CD4-positive, alpha-beta T cell treated with Interleukin-15 for 1 hour (primary cell): ENCODE measurements around the gene TBC1D2B.
A peak's percentile ranks its signal among the peaks of the same experiment; 100 is the strongest.

Experiments
- DNase-seq: peaks from one replicate; pipeline ENCODE4 v3.0.0-alpha.2; 2020

TBC1D2B gene

DNA sequence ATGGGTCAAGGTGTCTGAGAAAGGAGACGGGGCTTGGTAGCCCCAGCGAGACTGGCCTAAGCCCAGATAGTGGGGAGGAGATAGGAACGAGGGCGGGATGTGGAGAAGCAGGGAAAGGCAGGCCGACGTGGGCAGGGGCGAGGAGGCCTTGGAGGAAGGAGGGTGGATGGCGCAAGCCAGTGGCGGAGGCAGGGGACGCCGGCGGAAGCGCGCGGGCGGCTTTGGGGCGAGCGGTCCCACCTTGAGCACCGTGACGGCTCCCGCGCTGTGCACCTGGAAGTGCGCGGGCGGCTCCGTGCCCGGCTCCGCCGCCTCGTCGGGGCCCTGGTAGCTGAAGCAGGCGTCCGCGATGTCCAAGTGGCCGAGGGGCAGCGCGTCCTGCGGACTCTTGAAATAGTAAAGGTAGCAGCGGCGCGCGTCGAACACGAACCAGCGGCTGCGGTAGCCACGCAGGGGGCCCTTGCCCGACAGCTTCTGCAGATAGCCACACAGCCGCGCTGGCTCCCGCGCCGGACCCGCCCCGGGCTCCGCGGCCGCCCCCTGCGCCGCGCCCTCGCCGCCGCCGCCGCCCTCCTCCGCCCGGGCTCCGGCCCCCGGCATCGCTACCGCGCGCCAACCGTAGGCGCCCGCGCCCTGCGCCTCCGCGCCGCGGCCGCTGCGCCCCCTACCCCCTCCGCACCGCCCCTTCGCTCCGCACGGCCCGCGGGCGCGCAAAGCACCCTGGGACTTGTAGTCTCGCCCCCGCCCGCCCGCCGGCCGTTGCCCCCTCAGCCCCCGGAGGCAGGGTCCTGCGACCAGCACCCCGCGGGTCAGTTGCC lies at the start of gene TBC1D2B:
TSS of gene TBC1D2B (minus strand) at position 659 of the 818 bp plus-strand sequence. CDS start at position 600, 59 bp downstream.
- DNase-seq = peak; percentile 55

DNA sequence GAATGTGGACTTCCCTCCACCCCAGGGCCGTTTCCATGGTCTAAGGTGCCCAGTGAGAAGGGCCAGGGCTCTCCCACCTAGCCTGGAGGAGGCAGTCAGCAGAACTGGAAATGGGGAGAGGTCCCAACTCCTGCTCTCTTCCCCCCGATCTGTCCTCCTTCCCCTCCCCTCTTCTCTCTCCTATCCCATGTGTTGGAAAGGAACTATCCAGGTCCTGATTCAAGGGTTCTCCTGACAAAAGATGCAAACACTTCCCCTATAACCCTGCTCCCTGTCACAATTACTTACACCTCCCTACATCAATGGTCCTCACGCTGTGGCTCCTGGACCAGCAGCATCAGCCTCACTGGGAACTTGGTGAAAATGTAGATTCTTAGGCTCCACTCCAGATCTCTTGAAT lies 47.8 kb upstream of the TBC1D2B start:
- no peak for DNase-seq

DNA sequence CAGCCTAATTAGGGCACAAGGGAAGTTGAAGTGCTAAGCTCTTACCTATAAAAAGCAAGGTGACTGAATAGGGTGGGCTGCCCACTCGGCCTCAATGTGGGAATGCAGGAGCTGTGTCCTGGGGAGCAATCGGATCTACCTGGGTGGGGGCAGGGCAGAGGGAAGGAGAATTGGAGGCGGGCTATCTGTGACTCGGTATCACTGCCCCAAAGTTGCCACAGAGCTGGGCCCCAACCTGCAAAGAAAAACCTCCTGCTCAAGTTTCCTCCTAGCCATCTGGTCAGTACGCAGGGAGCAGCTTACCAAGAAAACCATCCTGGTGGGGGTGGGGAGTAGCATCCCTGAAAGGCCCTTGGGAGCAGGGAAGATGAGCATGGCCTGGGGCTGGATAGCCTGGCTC lies 43.0 kb upstream of the TBC1D2B start:
- no peak for DNase-seq

DNA sequence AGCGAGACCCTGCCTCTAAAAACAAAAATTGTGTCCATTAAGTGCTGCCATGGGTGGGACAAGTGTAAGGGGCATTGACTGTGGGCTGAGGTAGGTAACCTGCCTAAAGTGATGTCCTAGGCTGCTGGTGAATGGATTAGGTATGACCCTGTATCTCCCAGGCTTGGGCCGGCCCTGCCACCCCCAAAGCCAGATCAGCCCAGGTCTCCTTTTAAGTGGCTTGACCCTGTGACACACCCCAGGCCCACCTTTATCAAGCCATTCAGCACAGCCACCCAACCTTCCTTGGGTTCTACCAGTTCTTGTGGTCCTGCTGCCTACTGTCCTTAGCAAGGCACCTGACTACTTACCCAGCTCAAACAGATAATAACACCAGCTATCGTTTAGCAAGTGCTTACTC lies 35.0 kb upstream of the TBC1D2B start:
- no peak for DNase-seq

DNA sequence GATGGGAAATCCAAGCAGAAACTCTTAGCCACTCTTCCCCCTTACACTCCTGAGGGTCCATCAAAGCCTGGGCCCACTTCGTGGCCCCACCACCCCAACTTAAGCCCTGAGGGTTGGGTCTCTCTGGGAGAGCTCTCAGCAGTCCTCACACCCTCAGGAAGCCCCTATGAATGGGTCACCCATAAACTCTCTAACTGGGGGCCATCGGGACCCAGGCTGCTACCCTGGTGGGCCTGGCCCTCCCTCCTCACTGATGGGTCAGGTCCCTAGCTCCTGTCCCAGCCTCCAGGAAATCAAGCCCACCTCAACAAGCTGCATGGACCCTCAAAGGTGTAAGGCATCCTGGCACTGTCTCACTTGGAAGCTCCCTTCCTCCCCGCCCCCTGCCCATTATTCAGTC lies 34.3 kb upstream of the TBC1D2B start:
- DNase-seq = no peak

DNA sequence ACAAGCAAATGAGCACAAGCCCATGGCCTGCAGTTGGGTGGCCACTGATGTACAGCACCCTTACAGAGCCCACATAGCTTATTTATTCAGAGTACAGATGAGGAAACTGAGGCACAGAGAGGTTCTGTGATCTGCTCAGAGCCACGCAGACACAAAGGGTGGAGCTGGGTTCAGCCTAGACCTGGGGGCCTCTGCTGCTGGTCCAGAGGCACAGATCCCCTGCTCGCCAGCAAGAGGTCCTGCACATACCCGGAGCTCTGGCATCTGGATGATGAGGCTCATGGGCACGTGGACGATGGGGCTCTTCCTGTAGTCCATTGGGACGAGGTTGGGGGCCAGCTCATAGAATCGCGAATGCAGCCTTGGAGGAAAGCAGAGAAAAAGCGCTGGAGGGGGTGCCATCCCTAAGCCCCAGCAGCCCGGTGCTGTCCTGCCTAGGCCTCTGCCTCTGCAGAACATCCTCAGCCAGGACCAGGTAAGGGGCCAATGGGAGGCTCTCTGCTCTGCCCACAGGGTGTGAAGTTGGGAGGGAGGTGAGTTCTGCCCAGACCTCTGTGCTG lies 33.5 kb upstream of the TBC1D2B start:
- DNase-seq = no peak

DNA sequence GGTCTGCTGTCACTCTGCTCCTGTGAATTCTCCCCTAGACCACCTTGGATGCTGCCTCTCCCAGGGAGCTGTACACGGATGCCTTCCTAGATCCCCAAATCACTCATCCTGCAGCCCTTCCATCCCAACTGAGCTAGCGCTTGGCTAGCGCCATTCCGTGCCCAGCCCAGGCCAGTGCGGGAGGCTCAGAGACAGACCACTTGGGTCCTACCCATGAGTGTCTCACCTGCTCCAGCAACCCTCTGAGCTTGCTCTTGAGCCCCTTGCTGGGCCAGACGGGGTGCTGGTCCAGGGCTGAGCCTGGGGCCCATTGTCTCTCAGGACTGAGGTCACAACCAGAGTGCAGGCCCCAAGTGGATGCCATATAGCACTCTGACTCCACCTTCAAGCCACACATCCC lies 32.6 kb upstream of the TBC1D2B start:
- no peak for DNase-seq

DNA sequence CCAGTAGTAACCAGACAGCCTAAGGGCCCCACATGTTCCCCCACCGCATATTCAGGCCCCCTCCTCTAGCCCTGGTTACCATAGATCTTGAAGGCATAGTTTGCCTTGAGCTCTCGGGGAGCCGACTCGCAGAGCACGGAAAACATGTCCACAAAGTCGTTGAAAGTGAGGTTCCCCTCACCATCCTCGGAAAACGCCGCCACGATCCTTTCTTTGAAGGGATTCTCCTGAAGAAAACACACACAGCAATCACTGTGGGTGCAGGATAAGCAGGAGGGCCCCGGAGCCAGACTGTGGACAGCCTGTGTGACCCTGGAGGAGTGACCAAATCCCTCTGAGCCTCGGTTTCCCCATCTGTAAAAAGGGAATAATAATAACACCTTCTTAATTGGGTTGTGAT lies 31.6 kb upstream of the TBC1D2B start:
- no peak for DNase-seq

DNA sequence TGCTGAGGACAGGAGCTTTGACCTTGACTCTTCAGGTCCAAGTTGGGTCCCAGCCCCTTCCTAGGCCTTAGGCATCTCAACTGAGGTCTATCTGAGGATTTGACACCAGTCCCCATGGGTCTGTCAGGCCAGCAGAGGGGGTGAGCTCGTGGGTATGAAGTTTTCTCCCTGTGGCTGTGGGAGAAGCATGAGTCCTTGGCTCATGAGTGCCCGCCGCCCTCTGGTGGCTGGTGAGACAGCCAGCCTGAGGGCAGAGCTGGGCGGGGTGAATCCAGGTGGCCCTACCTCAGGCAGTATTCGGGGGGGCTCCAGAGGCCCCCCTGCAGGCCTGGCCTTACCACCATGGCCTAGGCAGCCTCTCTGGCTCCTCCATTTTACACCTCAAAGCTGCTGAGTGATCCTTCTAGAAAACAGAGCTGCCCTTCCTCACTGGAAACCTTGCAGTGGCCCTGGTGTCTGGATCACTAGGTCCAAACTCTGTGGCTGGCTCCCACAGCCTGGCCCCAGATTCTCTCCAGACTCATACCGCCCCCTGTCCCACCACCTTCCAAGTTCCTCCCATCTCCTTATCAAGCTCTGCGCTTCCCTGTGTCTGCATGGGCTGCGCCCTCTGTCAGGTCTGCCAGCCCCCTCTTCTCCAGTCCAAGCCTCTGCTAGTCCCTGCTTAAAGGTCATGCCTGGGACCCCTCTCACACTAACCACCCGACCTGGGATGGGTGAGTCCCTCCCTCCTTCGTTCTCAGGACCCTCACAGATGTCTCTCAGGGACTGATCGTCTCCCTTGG lies 31.0 kb upstream of the TBC1D2B start:
- DNase-seq = peak; percentile 85

DNA sequence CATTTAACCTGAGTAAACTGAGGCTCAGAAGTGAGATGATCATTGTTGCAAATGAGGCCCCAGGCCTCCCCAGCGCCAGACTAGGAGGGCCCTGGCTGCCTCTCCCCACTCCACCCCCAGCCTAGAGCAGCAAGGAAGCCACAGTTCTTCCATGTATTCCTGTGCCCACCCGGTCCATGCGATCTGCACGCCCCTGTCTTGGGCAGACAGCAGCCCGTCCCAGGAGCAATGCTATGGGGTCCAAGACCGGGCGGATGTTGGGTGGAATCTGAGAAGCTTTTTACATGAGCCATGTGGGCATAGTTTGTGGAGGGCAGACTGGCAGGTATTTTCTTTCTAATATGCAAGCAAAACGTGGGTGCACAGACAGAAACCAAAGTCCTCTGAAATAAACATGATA lies 30.0 kb upstream of the TBC1D2B start:
- no peak for DNase-seq

DNA sequence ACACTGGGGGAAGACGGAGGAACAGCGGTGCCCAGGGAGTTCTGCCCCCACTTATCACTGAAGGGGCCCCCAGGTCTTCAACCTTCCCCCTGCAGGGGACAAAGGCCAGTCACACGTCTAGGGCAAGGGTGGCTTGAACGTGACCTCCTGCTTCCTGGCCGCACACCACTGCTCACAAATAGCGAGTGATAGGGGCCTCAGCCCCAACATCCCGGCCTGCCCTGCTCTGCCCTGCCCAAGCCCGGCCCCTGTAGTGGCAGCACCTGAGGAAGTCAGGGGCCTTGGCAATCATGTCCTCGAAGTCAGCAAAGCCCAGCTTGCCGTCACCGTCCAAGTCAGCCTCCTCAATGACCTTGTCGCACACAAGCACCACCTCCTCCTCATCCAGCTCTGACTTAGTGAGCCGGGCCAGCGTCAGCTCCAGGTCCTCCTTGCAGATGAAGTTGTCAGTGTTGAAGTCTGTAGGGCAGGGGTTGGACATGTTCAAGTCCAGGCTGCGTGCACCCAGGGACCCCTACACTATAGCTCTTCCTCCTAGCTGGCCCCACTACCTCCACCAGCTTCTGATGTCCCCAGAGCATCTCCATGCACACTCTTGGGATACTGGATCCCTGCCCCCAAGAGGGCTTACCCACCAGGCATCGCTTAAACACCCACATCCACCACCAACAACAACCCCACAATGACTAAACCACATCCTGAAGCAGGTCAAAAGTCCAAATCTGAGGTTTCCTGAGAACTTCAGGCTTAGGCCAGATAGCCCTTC lies 28.1 kb upstream of the TBC1D2B start:
- DNase-seq = no peak

DNA sequence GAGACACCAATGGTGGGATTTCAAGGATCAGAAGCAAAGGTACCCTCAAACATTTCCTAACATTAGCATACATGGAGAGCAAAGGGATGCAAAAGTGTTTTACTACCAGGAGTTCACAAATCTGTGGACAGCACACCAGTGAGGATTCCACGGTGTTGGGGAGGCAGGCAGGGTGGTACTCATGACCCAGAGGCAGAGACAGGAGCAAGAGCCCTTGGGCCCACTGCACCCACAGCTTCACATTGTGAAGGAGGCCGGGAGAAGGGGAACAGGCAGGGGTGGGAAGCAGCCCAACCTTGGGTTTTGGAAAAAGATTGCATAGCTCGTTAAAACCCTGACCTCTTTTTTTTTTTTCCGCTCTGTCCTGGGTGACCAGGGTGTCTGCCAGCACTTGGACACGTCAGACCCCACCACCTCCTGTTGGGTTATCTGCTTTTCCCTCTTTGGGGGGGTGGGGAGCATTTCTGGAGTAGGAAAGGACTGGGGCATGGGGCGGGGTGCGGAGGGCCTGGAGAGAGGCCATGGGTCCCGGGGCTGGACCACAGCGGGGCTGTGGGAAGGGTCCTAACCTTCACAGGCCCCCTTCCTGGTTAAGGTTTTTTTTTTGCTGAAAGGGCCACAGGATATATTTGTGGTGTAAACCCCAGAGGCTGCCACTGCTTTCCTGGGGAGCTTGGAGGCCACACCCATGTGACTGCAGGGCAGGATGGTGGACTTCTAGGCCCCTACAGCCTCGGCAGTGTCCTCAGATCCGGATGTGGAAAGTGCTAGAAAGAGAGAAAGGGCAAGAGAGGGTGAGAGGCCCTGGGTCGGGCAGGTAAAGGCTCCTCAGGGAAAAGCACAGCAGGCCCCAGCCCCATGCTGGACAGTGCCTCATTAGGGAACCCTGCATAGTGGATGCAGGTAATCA lies 27.3 kb upstream of the TBC1D2B start:
- no peak for DNase-seq

DNA sequence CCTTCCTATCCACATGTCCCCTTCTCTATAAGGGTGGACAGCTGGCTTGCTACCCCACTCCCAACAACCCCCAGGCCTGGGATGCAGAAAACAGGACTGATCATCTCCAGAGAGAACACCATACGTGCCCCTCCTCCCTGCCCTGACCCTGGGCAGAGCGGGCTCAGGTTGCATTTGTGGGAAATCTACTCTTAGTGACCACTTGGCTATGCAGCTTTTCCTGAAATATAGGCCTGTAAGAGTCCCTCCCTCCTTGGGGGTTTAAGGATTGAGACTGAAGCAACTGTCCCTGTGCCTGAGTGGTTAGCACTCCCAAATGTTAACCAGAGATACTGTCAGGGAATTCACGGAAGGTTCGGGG lies 26.6 kb upstream of the TBC1D2B start:
- DNase-seq = no peak

DNA sequence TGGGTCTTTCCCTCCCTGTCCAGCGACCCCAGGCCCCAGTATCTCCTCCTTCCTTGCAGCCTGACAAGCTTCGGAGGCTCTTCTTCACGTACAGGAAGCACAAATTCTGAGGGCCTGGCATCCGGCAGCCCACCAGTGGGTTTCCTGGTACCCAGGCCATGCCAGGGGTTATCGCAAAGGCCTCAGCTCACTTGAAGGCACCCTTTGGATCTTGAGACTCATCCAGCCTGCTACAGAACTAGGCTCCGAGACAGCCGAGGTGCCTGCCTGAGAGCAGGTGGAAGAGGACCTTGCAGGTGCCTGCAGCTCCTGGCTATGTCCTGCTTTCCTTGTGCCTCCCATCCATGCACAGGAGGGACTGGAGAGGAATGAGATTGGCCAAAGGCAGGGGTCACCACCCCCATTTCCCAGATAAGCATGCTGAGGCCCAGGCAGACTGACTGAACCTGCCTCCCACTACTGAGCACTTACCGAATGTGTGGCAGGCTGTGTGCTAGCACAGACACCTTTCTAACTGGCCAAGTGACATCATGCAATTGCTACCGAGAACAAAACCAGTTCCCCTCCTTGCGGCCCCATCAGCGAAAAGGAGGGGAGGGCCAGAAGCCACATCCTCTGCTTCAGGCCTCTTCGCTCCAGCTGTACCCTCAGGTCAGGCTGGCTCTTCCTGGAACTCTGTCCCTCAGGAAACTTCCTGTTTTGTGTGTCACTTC lies 26.1 kb upstream of the TBC1D2B start:
- peak; percentile 49 for DNase-seq

DNA sequence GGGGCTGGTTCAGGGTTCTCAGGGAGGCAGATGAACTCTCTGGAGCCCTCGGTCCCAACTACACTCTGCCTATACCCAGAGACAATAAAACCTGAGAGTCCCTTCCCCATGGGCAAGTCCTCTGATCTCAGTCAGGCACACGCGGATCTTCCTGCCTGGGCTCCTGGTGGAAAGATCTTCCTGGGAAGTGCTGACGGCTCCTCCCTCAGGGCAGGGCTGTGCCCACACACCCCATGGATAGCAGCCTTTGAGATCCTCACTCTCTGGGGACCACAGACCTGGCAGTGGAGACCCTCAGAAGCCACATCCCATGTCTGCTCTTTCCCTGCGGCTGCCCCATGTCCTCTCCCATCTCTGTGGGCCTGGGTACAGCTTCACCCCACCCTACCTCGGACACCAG lies 25.2 kb upstream of the TBC1D2B start:
- no peak for DNase-seq

DNA sequence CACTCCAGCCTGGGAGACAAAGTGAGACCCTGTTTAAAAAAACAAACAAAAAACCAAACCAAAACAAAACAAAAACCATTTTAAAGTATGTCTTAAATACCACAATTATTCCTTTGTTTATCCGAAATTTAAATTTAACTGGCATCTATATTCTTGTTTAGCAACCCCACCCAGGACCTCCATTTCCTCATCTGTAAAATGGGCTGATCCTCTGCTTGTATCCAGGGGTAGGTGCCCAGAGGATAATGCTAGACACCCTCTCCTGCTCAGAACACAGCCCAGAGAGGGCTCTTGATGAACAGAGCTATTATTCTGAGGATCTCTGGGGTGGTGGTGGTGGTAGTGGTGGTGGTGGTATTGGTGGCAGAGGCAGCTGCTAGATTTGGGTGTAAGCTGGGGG lies 24.7 kb upstream of the TBC1D2B start:
- DNase-seq = no peak

DNA sequence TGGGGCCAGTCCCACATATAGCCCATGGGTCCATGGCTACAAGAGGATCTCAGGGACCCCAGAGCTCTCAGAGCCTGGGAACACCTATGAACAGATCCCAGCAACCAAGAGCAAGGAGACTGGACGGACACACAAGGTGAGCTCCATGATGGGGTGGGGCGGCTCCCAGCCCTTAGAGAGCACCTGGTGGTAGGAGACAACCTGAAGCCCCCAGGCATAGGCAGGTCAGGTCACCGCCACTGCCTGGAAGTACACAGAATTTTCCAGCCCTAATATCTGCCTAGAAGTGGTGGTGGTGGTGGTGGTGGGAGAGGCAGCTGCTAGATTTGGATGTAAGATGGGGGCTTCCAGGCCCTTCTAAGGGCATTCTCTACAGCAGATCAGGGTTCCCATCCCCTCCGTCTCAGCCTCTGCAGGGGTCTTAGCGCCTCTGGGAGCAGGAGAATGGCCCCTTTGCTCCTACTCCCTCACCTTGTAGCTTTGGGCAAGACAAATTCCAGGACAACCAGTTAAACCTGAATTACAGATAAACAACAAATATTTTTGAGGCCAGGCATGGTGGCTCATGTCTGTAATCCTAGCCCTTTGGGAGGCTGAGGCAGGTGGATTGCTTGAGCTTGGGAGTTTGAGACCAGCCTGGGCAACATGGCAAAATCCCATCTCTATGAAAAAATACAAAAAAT lies 24.1 kb upstream of the TBC1D2B start:
- no peak for DNase-seq

DNA sequence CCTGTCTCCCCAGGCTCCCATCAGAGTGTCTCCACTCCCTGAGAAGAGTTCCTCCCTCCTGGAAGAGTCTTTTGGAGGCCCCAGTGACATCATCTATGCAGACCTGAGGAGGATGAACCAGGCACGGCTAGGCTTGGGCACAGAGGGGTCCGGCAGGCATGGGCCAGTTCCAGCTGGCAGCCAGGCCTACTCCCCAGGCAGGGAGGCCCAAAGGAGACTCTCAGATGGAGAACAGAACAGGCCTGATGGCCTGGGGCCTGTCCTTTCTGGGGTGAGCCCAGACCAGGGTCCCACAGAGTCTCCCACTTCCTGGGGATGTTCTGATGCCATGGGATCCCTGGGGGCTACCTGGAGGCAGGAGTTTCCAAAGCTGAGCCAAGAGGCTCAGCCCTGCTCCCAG lies 23.4 kb upstream of the TBC1D2B start:
- no peak for DNase-seq

DNA sequence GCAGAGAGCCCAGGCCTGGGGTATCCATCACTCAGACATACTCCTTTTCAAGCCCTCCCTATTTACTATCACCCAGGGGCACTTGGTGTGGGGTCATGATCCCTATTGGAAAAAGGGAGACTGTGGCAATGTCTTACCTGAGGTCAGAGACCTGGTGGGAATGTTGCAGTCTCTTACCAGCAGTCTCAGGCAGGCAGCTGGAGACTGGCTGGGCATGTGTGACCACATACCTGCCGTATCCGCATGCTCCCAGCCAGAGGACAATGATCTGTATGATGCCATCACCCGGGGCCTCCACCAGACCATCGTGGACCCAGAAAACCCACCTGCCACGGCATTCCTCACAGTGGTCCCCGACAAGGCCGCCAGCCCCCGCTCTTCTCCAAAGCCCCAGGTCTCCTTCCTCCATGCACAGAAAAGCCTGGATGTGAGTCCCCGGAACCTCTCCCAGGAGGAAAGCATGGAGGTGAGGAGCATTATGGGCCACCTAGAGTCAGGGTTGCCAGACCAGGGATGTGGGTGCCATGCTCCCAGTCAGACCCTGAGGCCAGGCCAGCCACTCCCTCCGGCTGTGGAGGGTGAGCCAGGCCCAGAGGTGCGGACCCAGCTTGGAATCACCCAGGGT lies 20.7 kb upstream of the TBC1D2B start:
- no peak for DNase-seq

DNA sequence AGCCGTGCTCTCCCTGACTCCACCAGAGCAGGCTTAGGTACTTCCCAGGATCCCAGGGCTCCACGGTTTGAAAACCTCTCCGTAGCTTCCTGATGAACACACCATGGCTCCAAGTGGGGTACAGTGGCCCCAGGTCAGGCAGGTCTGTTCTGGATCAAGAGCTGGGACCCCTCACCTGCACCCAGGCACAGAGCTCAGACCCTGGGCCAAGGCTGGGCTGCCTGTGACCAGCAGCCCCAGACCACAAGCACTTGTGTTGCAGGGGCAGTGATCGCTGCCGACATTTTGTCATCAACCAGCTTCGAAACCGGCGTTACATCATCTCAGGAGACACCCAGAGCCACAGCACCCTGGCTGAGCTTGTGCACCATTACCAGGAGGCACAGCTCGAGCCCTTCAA lies 20.2 kb upstream of the TBC1D2B start:
- no peak for DNase-seq
